WI38 (cell line): ENCODE measurements around the gene RSPH9.

Experiments
- H3K4me3 ChIP-seq: 2 replicates; pipeline ENCODE4 v1.5.1; 2011; ENCODE audit warnings: low read depth, mild to moderate bottlenecking, control low read depth, low read length
- CTCF ChIP-seq: IDR thresholded peaks from 2 replicates; pipeline ENCODE4 v1.5.1; 2012; ENCODE audit warnings: low read depth, mild to moderate bottlenecking, control low read depth, low read length

Gene RSPH9

GRCh38 chr6:43676962-43677606, 32.2 kb downstream of the RSPH9 start:
- no peak for TF ChIP-seq CTCF
- H3K4me3 ChIP-seq = no peak overlapping the region

- TF ChIP-seq CTCF = no peak
- no peak overlapping the region for H3K4me3 ChIP-seq
Measured at GRCh38 chr6:43677759-43678158, 32.9 kb downstream of the RSPH9 start.

- no peak for TF ChIP-seq CTCF
Measured at GRCh38 chr6:43678341-43678740, 33.5 kb downstream of the RSPH9 start.

GRCh38 chr6:43679057-43679456, 34.2 kb downstream of the RSPH9 start:
- no peak overlapping the region for H3K4me3 ChIP-seq
- TF ChIP-seq CTCF = no peak

More at GRCh38 chr6:43678341-43678740, 33.5 kb downstream of the RSPH9 start:
- H3K4me3 ChIP-seq = no peak overlapping the region

- H3K4me3 ChIP-seq = no peak overlapping the region
- no peak for TF ChIP-seq CTCF
Measured at GRCh38 chr6:43680308-43681200, 35.7 kb downstream of the RSPH9 start.

GRCh38 chr6:43681303-43681702, 36.5 kb downstream of the RSPH9 start:
- TF ChIP-seq CTCF = no peak
- no peak overlapping the region for H3K4me3 ChIP-seq
